Heart left ventricle (tissue), 16 donors: ENCODE data around the gene MVK. TPM values are rescaled to one million over a fixed set of nuclear protein-coding genes. Genes with fewer than 3 reads are reported as not detected.

Experiments used
- ATAC-seq, 4 donors: fragments of 200-7000 bp; cut with Tn5 transposase; one replicate each; pipeline ENCODE4 v1.9.1; 2020 to 2022; ENCODE audit warnings: moderate library complexity in 4 of 4, mild to moderate bottlenecking in 3 of 4, moderate number of reproducible peaks in 1 of 4
- DNase-seq, 5 donors: peaks; one replicate each; pipeline ENCODE4 v3.0.0-alpha.2; 2020
- H3K27ac ChIP-seq, 12 donors: fragments of 200-600 bp; sonication (generic) in 4 of 12; one replicate each; pipeline versions ENCODE4 v1.5.0 to v1.8.0; 2016 to 2022; ENCODE audit warnings: mild to moderate bottlenecking in 2 of 12
- H3K27me3 ChIP-seq, 9 donors: fragments of 200-600 bp; sonication (generic) in 2 of 9; one replicate each; pipeline versions ENCODE4 v1.5.1 to v1.8.0; 2016 to 2022; ENCODE audit warnings: mild to moderate bottlenecking in 3 of 9
- H3K36me3 ChIP-seq, 9 donors: fragments of 200-600 bp; sonication (generic) in 2 of 9; one replicate each; pipeline versions ENCODE4 v1.5.0 to v1.8.0; 2018 to 2022; ENCODE audit warnings: mild to moderate bottlenecking in 2 of 9
- H3K4me1 ChIP-seq, 12 donors: fragments of 200-600 bp; sonication (generic) in 4 of 12; one replicate each; pipeline versions ENCODE4 v1.5.0 to v1.8.0; 2016 to 2022; ENCODE audit warnings: mild to moderate bottlenecking in 3 of 12
- H3K4me3 ChIP-seq, 12 donors: fragments of 200-600 bp; sonication (generic) in 4 of 12; one replicate each; pipeline versions ENCODE4 v1.5.0 to v1.8.0; 2017 to 2022; ENCODE audit warnings: mild to moderate bottlenecking in 9 of 12, moderate library complexity in 4 of 12
- H3K9me3 ChIP-seq, 12 donors: fragments of 200-600 bp; sonication (generic) in 4 of 12; one replicate each; pipeline versions ENCODE4 v1.5.0 to v1.8.0; 2016 to 2022; ENCODE audit warnings: mild to moderate bottlenecking in 1 of 12
- CTCF ChIP-seq, 12 donors: fragments of 200-600 bp; sonication (generic) in 4 of 12; IDR thresholded peaks; one replicate each; pipeline versions ENCODE4 v1.5.0 to v1.8.0; 2018 to 2022; ENCODE audit warnings: antibody characterized with exemption in 12 of 12, mild to moderate bottlenecking in 5 of 12
- POLR2A ChIP-seq, 2 donors: fragments of 450-650 bp; IDR thresholded peaks; one replicate each; pipeline ENCODE4 v1.6.1; 2017; ENCODE audit warnings: antibody characterized with exemption in 2 of 2, mild to moderate bottlenecking in 2 of 2, moderate library complexity in 2 of 2
- WGBS, 4 donors: extraction: QIAGEN DNeasy Blood & Tissue Kit in 2 of 4; methylation state at CpG; one replicate each; pipeline versions ENCODE4 v1.1.5 to v1.1.7; 2013 to 2018; 5-methylcytosine and 5-hydroxymethylcytosine counted together
- intact Hi-C, 10 donors: fragments of 100-400 bp; cut with DNase I; formaldehyde crosslinking; loops; one replicate each; pipeline versions ENCODE4 v1.11.1 to v1.14.2; 2022
- polyA plus RNA-seq, 2 donors: library from polyadenylated mRNA; stranded (reverse); fragments of 200-250 nt; gene quantifications; one replicate each; pipeline ENCODE4 v1.2.3, GENCODE V29; 2013
- total RNA-seq, 9 donors: library from RNA; depleted of rRNA in 2 of 9; stranded (reverse); fragments of >200 nt in 2 of 9; fragmentation: NEBNext Ultra II Directional in 3 of 9; extraction: Animal tissue kit (Norgen Biotek cat#: 25700) in 3 of 9; gene quantifications; one replicate each; pipeline versions ENCODE4 v1.1.0 to v1.2.4, GENCODE V29; 2016 to 2023
- donor health status: ischemic (EF 13 %, LVEDD 7.1; RV severe dilation, severe dysfunction).
- donor health status: healthy with polysubstance abuse.
- donor health status: DM: no; HTN: yes; CAD: no.
- donor health status: DM: no; HTN: no; CAD: no.
- donor health status: ischemic (EF 25% LVEDD 6.9; RV normal size, moderate dysfunction).
- donor health status: ischemic (EF 25% LVEDD 5.7; RV mildly dilated, moderate dysfunction).
- donor health status: healthy.
- donor health status: DM: yes; HTN: yes; CAD: no.
- donor health status: ischemic (EF 35%, LVEDD 5.7; RV mildly dilated, moderate dysfunction).
- donor health status: nonischemic (EF 11% LVEDD 7.7; RV severe dilation, severe dysfunction).
- donor health status: DM: yes; HTN: yes; CAD: no.
- donor health status: PGD.
- donor health status: ischemic (EF 29% LVEDD 5.4; RV normal size, mild dysfunction).
- donor health status: nonischemic (EF 23%, LVEDD 6.1; RV moderate dilation, normal function).

Gene MVK
- total and polyA plus RNA-seq, 11 donors = 7.9 to 14.9 (median 10.1) TPM

- peaks cover 0 to 99% (median 94%) of the 10 kb centered on the region in 9 donors for H3K36me3 ChIP-seq
- no peak for DNase-seq
- 86 to 91% (median 88%) methylated on average over 7 to 8 of the region's 8 CpGs for WGBS, 4 donors
- TF ChIP-seq CTCF (IDR thresholded peaks at IDR 0.05) = no peak
- TF ChIP-seq POLR2A (IDR thresholded peaks at IDR 0.05) = no peak
- peaks cover 0 to 14% (median 0%) of the 10 kb centered on the region in 12 donors for H3K4me1 ChIP-seq
- intact Hi-C loops = loop anchor here in 2 of 10 donors (5.0 to 10.0 kb wide), 2 partner anchors 50 to 583 kb away; no protein-coding TSS in a partner anchor
- H3K4me3 ChIP-seq = no peak overlapping the region
- no peak for ATAC-seq
- H3K27ac ChIP-seq = no peak overlapping the region
- no peaks in the 10 kb centered on the region for H3K27me3 ChIP-seq
- no peaks in the 10 kb centered on the region for H3K9me3 ChIP-seq
Observed at GRCh38 chr12:109527489-109528123, 46.0 kb upstream of the MVK start.

GRCh38 chr12:109529691-109530640, 43.6 kb upstream of the MVK start:
- no peak for TF ChIP-seq CTCF (IDR thresholded peaks at IDR 0.05)
- TF ChIP-seq POLR2A (IDR thresholded peaks at IDR 0.05) = no peak
- Histone ChIP-seq H3K36me3 (peaks cover 0 to 99% (median 95%) of the 10 kb centered on the region in 9 donors), H3K27me3 (no peaks in the 10 kb centered on the region), H3K4me1 (no peaks in the 10 kb centered on the region), H3K27ac (no peak overlapping the region), H3K4me3 (no peak overlapping the region), H3K9me3 (no peaks in the 10 kb centered on the region)
- ATAC-seq (no peak), DNase-seq (peak in 1 of 5 donors; percentile 31)
- 72 to 78% (median 77%) methylated on average over 19 of the region's 19 CpGs for WGBS, 4 donors
- intact Hi-C loops = loop anchor here in 2 of 10 donors (5.0 to 10.0 kb wide), 2 partner anchors 47 to 585 kb away; no protein-coding TSS in a partner anchor

GRCh38 chr12:109531411-109531810, 42.2 kb upstream of the MVK start:
- H3K36me3 ChIP-seq = peaks cover 0 to 100% (median 92%) of the 10 kb centered on the region in 9 donors

More at GRCh38 chr12:109531411-109531810, 42.2 kb upstream of the MVK start:
- intact Hi-C loops = no loop called here
- TF ChIP-seq POLR2A (IDR thresholded peaks at IDR 0.05) (no peak), CTCF (IDR thresholded peaks at IDR 0.05) (no peak)
- Histone ChIP-seq H3K9me3 (no peaks in the 10 kb centered on the region), H3K4me1 (no peaks in the 10 kb centered on the region), H3K4me3 (no peak overlapping the region), H3K27me3 (no peaks in the 10 kb centered on the region), H3K27ac (no peak overlapping the region)
- ATAC-seq = no peak
- DNase-seq = no peak
- 13 to 61% (median 51%) methylated on average over 2 of the region's 2 CpGs for WGBS, 4 donors
